HepG2 (cell line): Measurements from ENCODE around the gene CEACAM21. TPM values are rescaled to one million over a fixed set of nuclear protein-coding genes. Genes with fewer than 3 reads are reported as not detected.

Source experiments
- ATAC-seq: fragments of 200-7000 bp; cut with Tn5 transposase; 3 replicates; pipeline ENCODE4 v1.9.1; 2020; ENCODE audit warnings: mild to moderate bottlenecking, moderate library complexity
- BruUV-seq: library from RNA; stranded (reverse); fragments of 400-500 nt; replicated peaks from 2 replicates; lab custom pipeline; 2021; lab: Mats Ljungman, UMichigan
- CTCF ChIA-PET: fragments of 300-600 bp; formaldehyde crosslinking; extraction: SDS; loops from one replicate; lab custom pipeline; 2021; ENCODE audit warnings: low total read pairs, inconsistent platforms, low intra/inter-chr PET ratio; lab: Yijun Ruan, JAX
- POLR2A ChIA-PET: fragments of 350-600 bp; sonication (Branson Sonifier 250); formaldehyde crosslinking; loops from one replicate; lab custom pipeline; 2020; ENCODE audit warnings: antibody characterized with exemption, inconsistent platforms; lab: Yijun Ruan, JAX
- DNase-seq: peaks from one replicate; pipeline ENCODE4 v3.0.0-alpha.2; 2015; ENCODE audit warnings: low spot score
- FAIRE-seq: peaks from 3 replicates; lab custom pipeline; 2011; peaks lifted over from hg19 to GRCh38; lab: Jason Lieb, UNC
- H2AFZ ChIP-seq: one replicate; pipeline ENCODE4 v1.6.1; 2011; ENCODE audit warnings: low read length, inconsistent platforms
- H3K27ac ChIP-seq: fragments of 300-600 bp; 3 replicates; pipeline ENCODE4 v1.8.0; 2011; ENCODE audit warnings: mixed run types, mild to moderate bottlenecking, mixed read lengths, low read length, inconsistent platforms; ENCODE audit not compliant: insufficient read depth; ENCODE audit errors: extremely low read length
- H3K27me3 ChIP-seq, 2 experiments: fragments of 200-600 bp in 1 of 2; 2 replicates in 1 of 2; 3 replicates in 1 of 2; pipeline versions ENCODE4 v1.6.0 to v1.8.0; 2011; ENCODE audit warnings: low read length in 2 of 2, mild to moderate bottlenecking in 2 of 2, moderate library complexity in 2 of 2, inconsistent platforms in 1 of 2; ENCODE audit not compliant: insufficient read depth in 2 of 2, control insufficient read depth in 1 of 2
- H3K36me3 ChIP-seq, 2 experiments: fragments of 200-600 bp in 1 of 2; replicated peaks in 1 of 2; 2 replicates in 1 of 2; 3 replicates in 1 of 2; pipeline versions ENCODE4 v1.5.1 to v1.8.0; 2011; ENCODE audit warnings: low read length in 2 of 2, inconsistent platforms in 1 of 2; ENCODE audit not compliant: insufficient read depth in 2 of 2, control insufficient read depth in 1 of 2
- H3K4me1 ChIP-seq: 2 replicates; pipeline ENCODE4 v1.5.1; 2012; ENCODE audit warnings: low read length, inconsistent platforms; ENCODE audit not compliant: insufficient read depth
- H3K4me2 ChIP-seq: 2 replicates; pipeline ENCODE4 v1.6.0; 2011; ENCODE audit warnings: low read depth, low read length, inconsistent platforms
- H3K4me3 ChIP-seq, 3 experiments: fragments of 200-600 bp in 1 of 3; sonication (generic), shearing (Covaris generic) in 1 of 3; replicated peaks in 1 of 3; 2 replicates each; pipeline ENCODE4 v1.5.1; 2011 to 2016; ENCODE audit warnings: low read length in 3 of 3, inconsistent platforms in 2 of 3, low read depth in 2 of 3, mild to moderate bottlenecking in 2 of 3, control low read depth in 1 of 3, mixed read lengths in 1 of 3; ENCODE audit not compliant: insufficient read depth in 1 of 3
- H3K79me2 ChIP-seq: one replicate; pipeline ENCODE4 v1.6.1; 2011; ENCODE audit warnings: low read length, inconsistent platforms; ENCODE audit not compliant: insufficient read depth
- H3K9ac ChIP-seq: 2 replicates; pipeline ENCODE4 v1.6.0; 2011; ENCODE audit warnings: mild to moderate bottlenecking, low read depth, low read length, inconsistent platforms; ENCODE audit not compliant: insufficient read depth
- H3K9me3 ChIP-seq: 2 replicates; pipeline ENCODE4 v1.5.1; 2012; ENCODE audit warnings: mild to moderate bottlenecking, low read length
- H4K20me1 ChIP-seq: 2 replicates; pipeline ENCODE4 v1.6.0; 2011; ENCODE audit warnings: inconsistent platforms, mild to moderate bottlenecking, low read length, moderate library complexity; ENCODE audit not compliant: insufficient read depth
- ADNP ChIP-seq: sonication (generic); formaldehyde crosslinking; IDR thresholded peaks from 2 replicates; pipeline ENCODE4 v1.4.0; 2020; ENCODE audit warnings: missing genetic modification reagents
- KLF12 ChIP-seq: sonication (generic); formaldehyde crosslinking; IDR thresholded peaks from 2 replicates; pipeline ENCODE4 v1.4.0; 2020; ENCODE audit warnings: missing genetic modification reagents, borderline replicate concordance
- NFIB ChIP-seq: sonication (generic); formaldehyde crosslinking; IDR thresholded peaks from 2 replicates; pipeline ENCODE4 v1.9.0; 2021; ENCODE audit warnings: missing genetic modification reagents, mild to moderate bottlenecking, borderline replicate concordance
- POLR2G ChIP-seq: fragments of 200-400 bp; formaldehyde crosslinking; IDR thresholded peaks from 2 replicates; pipeline ENCODE4 v1.6.1; 2018; ENCODE audit warnings: mild to moderate bottlenecking, low read depth, low read length, moderate library complexity
- ZNF234 ChIP-seq: sonication (generic); formaldehyde crosslinking; conservative IDR thresholded peaks from 2 replicates; pipeline ENCODE4 v1.5.1; 2020; ENCODE audit warnings: mild to moderate bottlenecking, missing genetic modification reagents
- ZNF383 ChIP-seq: sonication (generic); formaldehyde crosslinking; IDR thresholded peaks from 2 replicates; pipeline ENCODE4 v1.4.0; 2020; ENCODE audit warnings: missing genetic modification reagents, mild to moderate bottlenecking, borderline replicate concordance
- ZNF496 ChIP-seq: sonication (generic); formaldehyde crosslinking; IDR thresholded peaks from 2 replicates; pipeline ENCODE4 v1.8.1; 2023; ENCODE audit warnings: mild to moderate bottlenecking, moderate library complexity, missing genetic modification reagents; ENCODE audit not compliant: insufficient replicate concordance
- ZNF552 ChIP-seq: sonication (generic); formaldehyde crosslinking; IDR thresholded peaks from 2 replicates; pipeline ENCODE4 v1.9.0; 2022; ENCODE audit warnings: missing genetic modification reagents, mild to moderate bottlenecking, borderline replicate concordance
- ZNF83 ChIP-seq: sonication (generic); formaldehyde crosslinking; IDR thresholded peaks from 2 replicates; pipeline ENCODE4 v1.4.0; 2020; ENCODE audit warnings: missing genetic modification reagents, mild to moderate bottlenecking, borderline replicate concordance
- WGBS: methylation state at CpG from one replicate; pipeline ENCODE4 v1.1.6; 2017; ENCODE audit warnings: low lambda C conversion rate; 5-methylcytosine and 5-hydroxymethylcytosine counted together
- in situ Hi-C: cut with HindIII; loops from 2 replicates; pipeline ENCODE4 v1.10.0; 2017; ENCODE audit warnings: low pct_unique_long_range_greater_than_20kb; ENCODE audit not compliant: extremely low pct_ligation_motif_present
- intact Hi-C: fragments of 100-400 bp; cut with micrococcal nuclease; formaldehyde crosslinking; loops from one replicate; pipeline ENCODE4 v1.10.0; 2022; ENCODE audit not compliant: unreplicated experiment
- polyA plus RNA-seq, 8 experiments: library from polyadenylated mRNA; depleted of rRNA in 3 of 8; stranded (reverse) in 7 of 8; unstranded in 1 of 8; fragments of >200 nt; fragmentation: Illumina TruSeq in 4 of 8; extraction: Trizol in 4 of 8; gene quantifications; 2 replicates each; pipeline versions ENCODE4 v1.2.1 to v1.2.3, GENCODE V29; 2011 to 2016; ENCODE audit warnings: low read depth in 4 of 8, missing spikeins in 1 of 8, mixed read lengths in 1 of 8; ENCODE audit not compliant: insufficient read depth in 1 of 8
- total RNA-seq, 5 experiments: library from RNA; depleted of rRNA; stranded (reverse); fragments of >200 nt; fragmentation: Illumina TruSeq; extraction: Trizol; gene quantifications; 2 replicates each; pipeline ENCODE4 v1.2.3, GENCODE V29; 2016; ENCODE audit warnings: low read depth in 1 of 5
- TF ChIP-seq, protein P1 (sequence below): sonication (generic); formaldehyde crosslinking; IDR thresholded peaks from 2 replicates; pipeline ENCODE4 v1.4.0; 2020; ENCODE audit warnings: missing genetic modification reagents, low read depth, mild to moderate bottlenecking, borderline replicate concordance
- TF ChIP-seq, protein P2 (sequence below): IDR thresholded peaks from 2 replicates; pipeline ENCODE4 v1.6.1; 2016; ENCODE audit warnings: missing compliant biosample characterization, missing genetic modification reagents, borderline replicate concordance
- TF ChIP-seq, protein P3 (sequence below): IDR thresholded peaks from 2 replicates; pipeline ENCODE4 v1.6.1; 2018; ENCODE audit warnings: missing genetic modification reagents, mild to moderate bottlenecking, missing compliant biosample characterization

Gene CEACAM21
- total and polyA plus RNA-seq, 2 of the 13 experiments (the other 11 are each of a cell fraction or from before 2014, with no cell fraction given): 0.05 TPM; not detected in 1

DNA sequence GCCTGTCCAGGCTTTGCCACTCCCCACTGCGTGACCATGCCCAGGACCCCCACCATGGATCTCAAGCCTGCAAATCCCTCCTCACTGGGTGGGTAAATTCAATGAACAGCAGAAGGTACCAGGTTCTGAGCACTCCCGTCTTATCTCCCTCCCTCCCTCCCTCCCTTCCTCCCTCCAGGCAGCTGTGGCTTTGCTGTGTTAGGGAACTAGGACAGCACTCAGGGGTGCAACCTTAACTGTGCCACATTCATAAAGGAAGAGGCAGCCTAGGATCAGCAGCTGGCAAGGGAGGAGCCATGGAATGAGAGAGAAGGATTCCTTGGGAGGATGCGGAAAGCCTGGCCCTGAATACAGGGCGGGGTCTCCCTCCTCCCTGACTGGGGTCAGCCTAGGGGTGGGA, 45.3 kb downstream of the CEACAM21 start:
- Histone ChIP-seq H3K4me3 (no peak overlapping the region), H2AFZ (no peak overlapping the region), H3K36me3 (no peaks in the 10 kb centered on the region), H3K79me2 (no peaks in the 10 kb centered on the region), H3K27me3 (peaks cover 0 to 4% of the 10 kb centered on the region in 2 experiments; a peak in 1 of 5 replicates), H3K4me1 (no peaks in the 10 kb centered on the region), H3K4me2 (no peak overlapping the region), H3K9me3 (no peaks in the 10 kb centered on the region), H4K20me1 (no peaks in the 10 kb centered on the region), H3K9ac (no peak overlapping the region), H3K27ac (no peak overlapping the region)
- no TSS peak for BruUV-seq
- no peak for DNase-seq
- no peak for ATAC-seq
- in situ Hi-C loops: no loop called here
- no peak for TF ChIP-seq ZNF83 (CRISPR knock-in tag)
- TF ChIP-seq ZNF552: no peak
- no peak for TF ChIP-seq ZNF496 (CRISPR knock-in tag)
- TF ChIP-seq ZNF383: no peak
- TF ChIP-seq ZNF234: no peak
- no peak for TF ChIP-seq ADNP (CRISPR knock-in tag)
- no peak for TF ChIP-seq POLR2G
- no peak for TF ChIP-seq NFIB (CRISPR knock-in tag)
- TF ChIP-seq, protein P1, sequence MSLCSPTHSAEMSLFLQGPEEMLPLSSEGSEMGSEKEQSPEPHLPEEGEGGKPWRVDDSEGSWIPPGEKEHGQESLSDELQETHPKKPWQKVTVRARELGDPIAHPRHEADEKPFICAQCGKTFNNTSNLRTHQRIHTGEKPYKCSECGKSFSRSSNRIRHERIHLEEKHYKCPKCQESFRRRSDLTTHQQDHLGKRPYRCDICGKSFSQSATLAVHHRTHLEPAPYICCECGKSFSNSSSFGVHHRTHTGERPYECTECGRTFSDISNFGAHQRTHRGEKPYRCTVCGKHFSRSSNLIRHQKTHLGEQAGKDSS (CRISPR knock-in tag): no peak
- no peak for TF ChIP-seq KLF12 (CRISPR knock-in tag)
- TF ChIP-seq, protein P2, sequence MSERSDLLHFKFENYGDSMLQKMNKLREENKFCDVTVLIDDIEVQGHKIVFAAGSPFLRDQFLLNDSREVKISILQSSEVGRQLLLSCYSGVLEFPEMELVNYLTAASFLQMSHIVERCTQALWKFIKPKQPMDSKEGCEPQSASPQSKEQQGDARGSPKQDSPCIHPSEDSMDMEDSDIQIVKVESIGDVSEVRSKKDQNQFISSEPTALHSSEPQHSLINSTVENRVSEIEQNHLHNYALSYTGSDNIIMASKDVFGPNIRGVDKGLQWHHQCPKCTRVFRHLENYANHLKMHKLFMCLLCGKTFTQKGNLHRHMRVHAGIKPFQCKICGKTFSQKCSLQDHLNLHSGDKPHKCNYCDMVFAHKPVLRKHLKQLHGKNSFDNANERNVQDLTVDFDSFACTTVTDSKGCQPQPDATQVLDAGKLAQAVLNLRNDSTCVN (CRISPR knock-in tag): no peak
- TF ChIP-seq, protein P3, sequence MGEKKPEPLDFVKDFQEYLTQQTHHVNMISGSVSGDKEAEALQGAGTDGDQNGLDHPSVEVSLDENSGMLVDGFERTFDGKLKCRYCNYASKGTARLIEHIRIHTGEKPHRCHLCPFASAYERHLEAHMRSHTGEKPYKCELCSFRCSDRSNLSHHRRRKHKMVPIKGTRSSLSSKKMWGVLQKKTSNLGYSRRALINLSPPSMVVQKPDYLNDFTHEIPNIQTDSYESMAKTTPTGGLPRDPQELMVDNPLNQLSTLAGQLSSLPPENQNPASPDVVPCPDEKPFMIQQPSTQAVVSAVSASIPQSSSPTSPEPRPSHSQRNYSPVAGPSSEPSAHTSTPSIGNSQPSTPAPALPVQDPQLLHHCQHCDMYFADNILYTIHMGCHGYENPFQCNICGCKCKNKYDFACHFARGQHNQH (CRISPR knock-in tag): no peak
- ChIA-PET CTCF (no interaction called here), POLR2A (no interaction called here)
- 29% methylated on average over 4 of the region's 4 CpGs for WGBS
- no peak for FAIRE-seq
- intact Hi-C loops: no loop called here
